GM12878 (cell line): ENCODE data around the gene NAGK. TPM values are rescaled to one million over a fixed set of nuclear protein-coding genes. Genes with fewer than 3 reads are reported as not detected.
"Not testable (repeated sequence)": the region's sequence is repeated elsewhere in the genome, so short reads cannot be mapped to it uniquely, and the experiment has no call there.

Experiments
- ATAC-seq: fragments of 200-7000 bp; cut with Tn5 transposase; 3 replicates; pipeline ENCODE4 v1.9.1; 2020; ENCODE audit warnings: mild to moderate bottlenecking, moderate library complexity
- BruUV-seq: library from RNA; stranded (reverse); fragments of 400-500 nt; replicated peaks from 2 replicates; lab custom pipeline; 2021; lab: Mats Ljungman, UMichigan
- CTCF ChIA-PET: fragments of 300-600 bp; sonication (Branson Sonifier 250); formaldehyde crosslinking; extraction: SDS; loops from one replicate; lab custom pipeline; 2021; ENCODE audit warnings: inconsistent platforms; lab: Yijun Ruan, JAX
- POLR2A ChIA-PET: fragments of 350-600 bp; formaldehyde crosslinking; extraction: SDS; loops from one replicate; lab custom pipeline; 2021; ENCODE audit warnings: inconsistent platforms; lab: Charles Lee
- RAD21 ChIA-PET: fragments of 300-600 bp; sonication (Branson Sonifier 250); formaldehyde crosslinking; loops from one replicate; lab custom pipeline; 2023; ENCODE audit warnings: antibody characterized with exemption; ENCODE audit not compliant: unreplicated experiment; lab: Charles Lee
- SMC1A ChIA-PET: fragments of 300-600 bp; sonication (Branson Sonifier 250); formaldehyde crosslinking; loops from one replicate; lab custom pipeline; 2023; ENCODE audit not compliant: unreplicated experiment, uncharacterized antibody; lab: Charles Lee
- DNase-seq: peaks from one replicate; pipeline ENCODE4 v3.0.0-alpha.2; 2011; ENCODE audit warnings: low read depth, low spot score
- FAIRE-seq: peaks from 3 replicates; lab custom pipeline; 2011; peaks lifted over from hg19 to GRCh38; lab: Jason Lieb, UNC
- H2AFZ ChIP-seq: 2 replicates; pipeline ENCODE4 v1.6.0; 2011; ENCODE audit warnings: low read depth, low read length, control low read depth; ENCODE audit not compliant: control insufficient read depth
- H3K27ac ChIP-seq: 2 replicates; pipeline ENCODE4 v1.5.1; 2011; ENCODE audit warnings: control low read depth; ENCODE audit not compliant: control insufficient read depth, insufficient read depth
- H3K27me3 ChIP-seq, 2 experiments: replicated peaks in 1 of 2; 2 replicates each; pipeline versions ENCODE4 v1.6.0 to v1.6.1; 2011; ENCODE audit warnings: low read length in 1 of 2; ENCODE audit not compliant: control insufficient read depth in 2 of 2, insufficient read depth in 2 of 2
- H3K36me3 ChIP-seq, 2 experiments: 2 replicates each; pipeline ENCODE4 v1.5.1; 2011; ENCODE audit warnings: low read length in 1 of 2; ENCODE audit not compliant: control insufficient read depth in 2 of 2, insufficient read depth in 2 of 2
- H3K4me1 ChIP-seq: 2 replicates; pipeline ENCODE4 v1.6.1; 2011; ENCODE audit warnings: mild to moderate bottlenecking, low read length, moderate library complexity, mixed read lengths; ENCODE audit not compliant: control insufficient read depth, insufficient read depth
- H3K4me2 ChIP-seq: 2 replicates; pipeline ENCODE4 v1.6.0; 2011; ENCODE audit warnings: control low read depth; ENCODE audit not compliant: control insufficient read depth, insufficient read depth
- H3K4me3 ChIP-seq: fragments of 200-600 bp; sonication (generic); 2 replicates; pipeline ENCODE4 v1.5.1; 2016
- H3K79me2 ChIP-seq: 2 replicates; pipeline ENCODE4 v1.6.0; 2011; ENCODE audit warnings: low read length; ENCODE audit not compliant: control insufficient read depth, insufficient read depth
- H3K9ac ChIP-seq: 2 replicates; pipeline ENCODE4 v1.8.0; 2011; ENCODE audit warnings: low read length, control low read depth, mixed read lengths; ENCODE audit not compliant: control insufficient read depth, insufficient read depth
- H3K9me3 ChIP-seq: replicated peaks from 3 replicates; pipeline ENCODE4 v1.5.1; 2011; ENCODE audit warnings: mild to moderate bottlenecking, low read length; ENCODE audit not compliant: control insufficient read depth, insufficient read depth
- H4K20me1 ChIP-seq: 2 replicates; pipeline ENCODE4 v1.6.0; 2011; ENCODE audit not compliant: control insufficient read depth, insufficient read depth
- WGBS: methylation state at CpG from one replicate; pipeline ENCODE4 v1.1.6; 2016; ENCODE audit warnings: low lambda C conversion rate; ENCODE audit not compliant: insufficient replicate concordance, insufficient coverage; ENCODE audit errors: missing lambda C conversion rate; 5-methylcytosine and 5-hydroxymethylcytosine counted together
- in situ Hi-C: fragments of 300-500 bp; cut with MboI; formaldehyde crosslinking; loops from 9 replicates; pipeline ENCODE4 v1.14.3; 2018; ENCODE audit warnings: mixed read lengths
- intact Hi-C: fragments of 100-400 bp; cut with micrococcal nuclease; formaldehyde crosslinking; loops from one replicate; pipeline ENCODE4 v1.14.2; 2022; ENCODE audit not compliant: unreplicated experiment
- polyA plus RNA-seq, 11 experiments: library from polyadenylated mRNA; depleted of rRNA in 4 of 11; unstranded in 6 of 11; stranded (reverse) in 5 of 11; fragments of >200 nt; fragmentation: Nextera tagmentation in 4 of 11; fragmentation: Illumina TruSeq in 1 of 11; extraction: Ambion mirVana in 4 of 11; extraction: Trizol in 1 of 11; gene quantifications; 1 replicate in 1 of 11; 2 replicates in 10 of 11; pipeline versions ENCODE4 v1.2.1 to v1.2.3, GENCODE V29; 2011 to 2016; ENCODE audit warnings: inconsistent platforms in 2 of 11, missing spikeins in 2 of 11, low read depth in 1 of 11
- total RNA-seq, 4 experiments: library from RNA; depleted of rRNA in 3 of 4; stranded (reverse); fragments of >200 nt in 3 of 4; fragmentation: Illumina TruSeq in 1 of 4; extraction: Trizol in 1 of 4; gene quantifications; 2 replicates each; pipeline versions ENCODE4 v1.2.1 to v1.2.3, GENCODE V29; 2013 to 2021

The NAGK gene
- total and polyA plus RNA-seq, 10 of the 15 experiments (the other 5 are each of a cell fraction or from before 2014, with no cell fraction given): 67.7 to 137 (median 115) TPM

DNA sequence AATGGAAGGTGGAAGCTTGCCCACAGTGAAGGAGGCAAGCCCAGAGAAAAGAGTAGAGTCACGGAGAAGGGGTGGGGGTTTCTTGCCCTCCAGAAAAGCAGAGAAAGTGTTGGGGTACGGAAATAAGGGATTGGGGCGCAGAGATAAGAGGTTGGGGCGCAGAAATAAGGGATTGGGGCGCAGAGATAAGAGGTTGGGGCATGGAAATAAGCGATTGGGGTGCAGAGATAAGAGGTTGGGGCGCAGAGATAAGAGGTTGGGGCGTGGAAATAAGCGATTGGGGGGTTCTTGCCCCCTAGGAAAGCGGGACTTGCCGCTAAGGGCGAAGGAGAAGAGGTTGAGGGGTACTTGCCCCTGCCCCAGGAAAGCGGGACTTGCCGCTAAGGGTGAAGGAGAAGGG lies 21.0 kb downstream of the NAGK start:
- ATAC-seq, H3K9ac ChIP-seq, RAD21 ChIA-PET, BruUV-seq, H3K27ac ChIP-seq, H3K79me2 ChIP-seq, H4K20me1 ChIP-seq, DNase-seq, H2AFZ ChIP-seq, FAIRE-seq, H3K4me2 ChIP-seq, H3K9me3 ChIP-seq, intact Hi-C loops, H3K4me1 ChIP-seq, H3K4me3 ChIP-seq, POLR2A ChIA-PET, SMC1A ChIA-PET, in situ Hi-C loops, CTCF ChIA-PET, H3K36me3 ChIP-seq, H3K27me3 ChIP-seq: not testable (repeated sequence)
- 28% methylated on average over 14 of the region's 14 CpGs for WGBS

DNA sequence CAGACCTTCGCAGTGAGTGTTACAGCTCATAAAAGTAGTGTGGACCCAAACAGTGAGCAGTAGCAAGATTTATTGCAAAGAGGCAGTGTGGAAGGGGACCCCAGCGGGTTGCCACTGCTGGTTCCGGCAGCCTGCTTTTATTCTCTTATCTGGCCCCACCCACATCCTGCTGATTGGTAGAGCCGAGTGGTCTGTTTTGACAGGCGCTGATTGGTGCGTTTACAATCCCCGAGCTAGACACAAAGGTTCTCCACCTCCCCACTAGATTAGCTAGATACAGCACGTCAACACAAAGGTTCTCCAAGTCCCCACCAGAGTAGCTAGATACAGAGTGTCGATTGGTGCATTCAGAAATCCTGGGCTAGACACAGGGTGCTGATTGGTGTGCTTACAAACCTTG lies 23.4 kb downstream of the NAGK start:
- WGBS: 77% methylated on average over 9 of the region's 9 CpGs
- H3K4me2 ChIP-seq, BruUV-seq, H3K27ac ChIP-seq, H3K9me3 ChIP-seq, H3K4me3 ChIP-seq, ATAC-seq, intact Hi-C loops, H3K4me1 ChIP-seq, FAIRE-seq, H3K79me2 ChIP-seq, POLR2A ChIA-PET, H3K36me3 ChIP-seq, H2AFZ ChIP-seq, H3K9ac ChIP-seq, H4K20me1 ChIP-seq, RAD21 ChIA-PET, H3K27me3 ChIP-seq, DNase-seq, in situ Hi-C loops: not testable (repeated sequence)
- ChIA-PET SMC1A (interaction anchor here (2.1 kb wide), 1 partner anchor 9 kb away, joined by 6 read pairs; no protein-coding TSS in a partner anchor), CTCF (interaction anchor here (1.4 to 1.8 kb wide), 2 partner anchors 9 kb away, joined by 5 to 14 read pairs; no protein-coding TSS in a partner anchor)

DNA sequence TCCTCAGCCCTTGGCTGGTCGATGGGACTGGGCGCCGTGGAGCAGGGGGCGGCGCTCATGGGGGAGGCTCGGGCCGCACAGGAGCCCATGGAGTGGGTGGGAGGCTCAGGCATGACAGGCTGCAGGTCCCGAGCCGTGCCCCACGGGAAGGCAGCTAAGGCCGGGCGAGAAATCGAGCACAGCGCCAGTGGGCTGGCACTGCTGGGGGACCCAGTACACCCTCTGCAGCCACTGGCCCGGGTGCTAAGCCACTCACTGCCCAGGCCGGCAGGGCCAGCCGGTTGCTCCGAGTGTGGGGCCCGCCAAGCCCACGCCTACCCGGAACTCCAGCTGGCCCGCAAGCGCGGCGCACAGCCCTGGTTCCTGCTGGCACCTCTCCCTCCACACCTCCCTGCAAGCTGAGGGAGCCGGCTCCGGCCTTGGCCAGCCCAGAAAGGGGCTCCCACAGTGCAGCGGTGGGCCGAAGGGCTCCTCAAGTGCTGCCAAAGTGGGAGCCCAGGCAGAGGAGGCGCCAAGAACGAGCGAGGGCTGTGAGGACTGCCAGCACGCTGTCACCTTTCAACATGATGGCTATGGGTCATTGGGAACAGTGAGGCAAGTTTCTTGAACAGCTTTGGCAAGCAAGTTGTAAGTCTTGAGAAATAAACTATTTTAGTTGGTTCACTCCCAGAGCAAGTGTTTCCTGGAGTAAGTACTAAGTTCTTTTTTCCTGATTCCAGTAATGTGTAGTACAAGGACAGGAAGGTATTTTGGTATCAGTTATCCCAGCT lies 24.2 kb downstream of the NAGK start:
- H3K9ac ChIP-seq, H4K20me1 ChIP-seq, H3K27ac ChIP-seq, H3K36me3 ChIP-seq, in situ Hi-C loops, ATAC-seq, H3K27me3 ChIP-seq, H3K4me3 ChIP-seq, H3K4me2 ChIP-seq, H2AFZ ChIP-seq, POLR2A ChIA-PET, H3K9me3 ChIP-seq, BruUV-seq, intact Hi-C loops, H3K4me1 ChIP-seq, DNase-seq, FAIRE-seq, H3K79me2 ChIP-seq, RAD21 ChIA-PET: not testable (repeated sequence)
- ChIA-PET SMC1A (interaction anchor here (2.1 kb wide), 1 partner anchor 8 kb away, joined by 6 read pairs; no protein-coding TSS in a partner anchor), CTCF (interaction anchor here (1.8 kb wide), 1 partner anchor 9 kb away, joined by 5 read pairs; no protein-coding TSS in a partner anchor)
- WGBS: 80% methylated on average over 33 of the region's 33 CpGs
